Activated T-helper 1 cell treated with Interleukin-2 at 50 U/mL for 16 hours (primary cell): Measurements from ENCODE around the gene SNRNP48.

Experiments
- DNase-seq: peaks from one replicate; pipeline ENCODE4 v3.0.0-alpha.2; 2020; ENCODE audit warnings: low read depth

SNRNP48 gene

DNA sequence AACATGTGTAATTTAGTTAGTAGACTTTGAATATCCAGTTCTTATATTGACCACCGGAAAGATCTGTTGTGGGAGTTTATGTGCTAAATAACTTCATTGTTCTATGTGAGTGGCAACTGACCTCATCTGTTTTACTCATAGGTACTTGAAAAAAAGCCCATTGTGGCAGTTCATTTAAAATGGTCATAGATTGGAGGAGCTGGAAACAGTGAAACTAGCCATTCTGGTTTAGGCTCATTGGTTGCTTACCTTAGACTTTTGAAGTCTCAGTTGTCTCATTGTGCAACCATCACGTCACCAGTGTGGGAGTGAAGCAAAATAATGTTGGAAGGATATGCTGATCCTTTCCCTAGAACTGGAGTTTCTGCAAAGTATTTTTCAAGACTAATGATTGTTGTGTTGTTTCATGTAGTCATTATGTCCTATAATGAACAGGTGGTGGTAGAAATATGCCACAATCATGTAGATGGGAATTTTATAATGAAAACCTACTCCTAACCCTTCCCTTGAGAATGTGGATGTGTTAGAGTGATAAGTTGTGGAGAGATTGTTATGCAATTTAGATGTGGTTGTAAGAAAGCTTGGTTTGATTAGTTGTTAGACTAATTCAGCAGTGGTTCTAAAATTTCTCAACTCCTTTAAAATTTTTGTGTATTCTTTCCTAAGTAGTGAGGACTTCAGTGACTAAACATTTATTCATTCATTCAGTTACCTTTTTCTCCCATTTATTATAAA lies 30.2 kb upstream of the SNRNP48 start:
- DNase-seq, result no peak

GRCh38 chr6:7561153-7561964 lies 28.6 kb upstream of the SNRNP48 start:
- DNase-seq, result no peak

- no peak for DNase-seq
Observed at GRCh38 chr6:7562769-7563168, 27.2 kb upstream of the SNRNP48 start.

GRCh38 chr6:7566107-7566506 lies 23.9 kb upstream of the SNRNP48 start:
- DNase-seq, result no peak

DNA sequence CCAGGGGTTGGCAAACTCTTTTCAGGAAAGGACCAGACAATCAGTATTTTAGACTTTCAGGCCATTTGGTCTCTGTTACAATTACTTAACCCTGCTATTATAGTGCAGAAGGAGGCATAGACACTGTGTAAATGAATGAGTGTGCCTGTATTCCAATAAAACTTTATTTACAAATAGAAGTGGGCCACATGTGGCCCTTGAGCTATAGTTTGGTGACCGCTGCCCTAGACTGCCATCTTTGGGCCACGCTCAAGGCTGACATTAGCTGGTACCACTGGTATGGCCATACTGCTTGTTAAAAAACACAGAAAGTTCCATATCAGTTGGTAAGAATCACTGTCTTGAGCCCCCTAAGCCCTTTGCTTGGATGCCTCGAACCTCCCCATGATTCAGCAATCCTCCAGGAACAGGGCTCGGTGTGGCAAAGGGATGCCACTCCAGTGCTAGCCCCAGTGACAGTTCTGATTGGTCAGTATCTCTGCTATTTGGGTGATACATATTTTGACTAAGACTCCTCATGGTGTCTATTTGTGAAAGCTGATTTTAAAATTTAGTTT lies 23.3 kb upstream of the SNRNP48 start:
- DNase-seq, result no peak

DNA sequence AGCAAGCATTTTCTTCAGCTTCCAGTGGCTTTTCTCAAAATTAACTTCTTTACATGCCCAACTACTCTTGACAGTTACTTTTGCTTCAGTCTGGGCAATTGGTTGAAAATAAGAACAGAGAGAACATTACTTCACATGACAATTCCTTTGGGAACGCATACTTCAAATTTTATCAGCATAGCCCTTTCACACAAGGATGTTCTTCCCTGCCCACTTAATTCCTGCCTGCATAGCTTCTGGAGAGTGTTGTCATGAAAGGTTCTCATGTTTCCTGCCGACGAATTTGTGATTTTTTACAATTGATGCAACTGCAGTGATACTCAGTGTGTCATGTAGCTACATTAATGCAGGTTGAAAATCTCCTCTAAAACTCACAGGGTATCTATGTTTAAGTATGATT lies 22.0 kb upstream of the SNRNP48 start:
- no peak for DNase-seq

DNA sequence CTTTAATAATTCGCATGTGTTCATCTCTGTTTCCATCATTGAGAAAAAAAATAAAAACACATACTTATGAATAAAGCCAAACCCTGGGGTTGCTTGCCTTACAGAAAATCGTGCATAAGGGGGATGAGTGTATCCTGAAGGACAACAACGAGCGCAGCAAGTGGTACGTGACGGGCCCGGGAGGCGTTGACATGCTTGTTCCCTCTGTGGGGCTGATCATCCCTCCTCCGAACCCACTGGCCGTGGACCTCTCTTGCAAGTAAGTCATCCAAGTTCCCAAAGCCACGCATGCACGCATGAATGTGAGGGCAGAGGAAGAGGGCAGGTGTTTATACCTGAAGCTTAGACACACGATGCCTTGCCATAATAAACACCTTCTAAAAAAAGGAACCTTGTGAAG lies 20.9 kb upstream of the SNRNP48 start:
- no peak for DNase-seq

DNA sequence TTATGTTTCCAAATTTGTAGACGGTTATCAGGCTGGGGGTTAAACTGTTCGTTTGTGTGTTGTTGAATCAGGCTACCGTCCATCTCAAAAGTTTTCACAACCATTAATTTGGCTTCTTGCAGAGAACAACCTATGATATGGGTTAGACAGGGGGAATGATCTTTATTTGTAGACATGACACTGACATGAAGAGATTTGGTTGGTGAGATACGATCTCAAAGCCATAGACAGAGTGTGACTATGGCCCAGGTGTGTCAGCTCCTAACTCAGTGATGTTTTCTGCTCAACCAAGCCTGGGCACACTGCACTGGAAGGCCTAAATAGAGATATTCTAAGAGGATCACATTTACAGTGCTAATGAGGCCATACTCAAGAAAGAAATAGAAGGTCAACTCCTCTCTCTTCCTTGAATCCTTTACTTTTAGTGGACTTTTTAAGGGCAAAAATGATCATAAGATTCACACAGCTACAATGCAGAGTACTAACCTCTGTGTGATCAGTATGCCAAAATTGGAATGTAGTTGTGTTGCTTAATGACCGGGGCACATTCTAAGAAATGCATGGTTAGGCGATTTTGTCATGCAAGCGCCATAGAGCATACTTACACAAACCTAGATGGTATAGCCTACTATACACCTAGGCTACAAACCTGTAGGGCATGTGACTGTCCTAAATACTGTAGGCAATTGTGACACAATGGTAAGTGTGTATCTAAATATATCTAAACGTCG lies 17.6 kb upstream of the SNRNP48 start:
- DNase-seq, result no peak

DNA sequence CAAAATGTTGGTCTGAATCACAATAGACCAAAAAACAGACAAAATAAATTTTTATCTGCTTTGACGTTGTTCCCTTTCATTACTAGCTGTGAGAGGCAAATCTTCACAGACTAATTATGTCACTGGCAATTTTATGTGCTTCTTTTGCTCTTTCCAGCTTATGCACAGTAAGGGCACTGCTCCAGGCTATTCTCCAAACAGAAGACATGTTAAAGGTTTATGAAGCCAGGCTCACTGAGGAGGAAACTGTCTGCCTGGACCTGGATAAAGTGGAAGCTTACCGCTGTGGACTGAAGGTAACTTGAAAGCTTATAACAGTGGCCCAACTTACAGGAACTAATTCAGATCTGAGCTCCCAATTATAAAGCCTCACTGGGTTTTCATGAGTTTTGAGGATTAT lies 15.5 kb upstream of the SNRNP48 start:
- no peak for DNase-seq

- DNase-seq, result no peak
Observed at GRCh38 chr6:7578516-7578915, 11.5 kb upstream of the SNRNP48 start.

- DNase-seq, result no peak
Observed at GRCh38 chr6:7578931-7579330, 11.1 kb upstream of the SNRNP48 start.

- DNase-seq, result no peak
Observed at GRCh38 chr6:7579851-7580250, 10.1 kb upstream of the SNRNP48 start.

DNA sequence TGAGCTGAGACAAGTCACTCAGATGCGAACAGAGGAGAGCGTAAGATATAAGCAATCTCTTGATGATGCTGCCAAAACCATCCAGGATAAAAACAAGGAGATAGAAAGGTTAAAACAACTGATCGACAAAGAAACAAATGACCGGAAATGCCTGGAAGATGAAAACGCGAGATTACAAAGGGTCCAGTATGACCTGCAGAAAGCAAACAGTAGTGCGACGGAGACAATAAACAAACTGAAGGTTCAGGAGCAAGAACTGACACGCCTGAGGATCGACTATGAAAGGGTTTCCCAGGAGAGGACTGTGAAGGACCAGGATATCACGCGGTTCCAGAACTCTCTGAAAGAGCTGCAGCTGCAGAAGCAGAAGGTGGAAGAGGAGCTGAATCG lies 9.5 kb upstream of the SNRNP48 start:
- DNase-seq, result no peak

DNA sequence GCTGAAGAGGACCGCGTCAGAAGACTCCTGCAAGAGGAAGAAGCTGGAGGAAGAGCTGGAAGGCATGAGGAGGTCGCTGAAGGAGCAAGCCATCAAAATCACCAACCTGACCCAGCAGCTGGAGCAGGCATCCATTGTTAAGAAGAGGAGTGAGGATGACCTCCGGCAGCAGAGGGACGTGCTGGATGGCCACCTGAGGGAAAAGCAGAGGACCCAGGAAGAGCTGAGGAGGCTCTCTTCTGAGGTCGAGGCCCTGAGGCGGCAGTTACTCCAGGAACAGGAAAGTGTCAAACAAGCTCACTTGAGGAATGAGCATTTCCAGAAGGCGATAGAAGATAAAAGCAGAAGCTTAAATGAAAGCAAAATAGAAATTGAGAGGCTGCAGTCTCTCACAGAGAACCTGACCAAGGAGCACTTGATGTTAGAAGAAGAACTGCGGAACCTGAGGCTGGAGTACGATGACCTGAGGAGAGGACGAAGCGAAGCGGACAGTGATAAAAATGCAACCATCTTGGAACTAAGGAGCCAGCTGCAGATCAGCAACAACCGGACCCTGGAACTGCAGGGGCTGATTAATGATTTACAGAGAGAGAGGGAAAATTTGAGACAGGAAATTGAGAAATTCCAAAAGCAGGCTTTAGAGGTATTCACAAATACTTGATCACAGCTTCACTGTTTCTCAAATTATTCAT lies 8.9 kb upstream of the SNRNP48 start:
- no peak for DNase-seq

GRCh38 chr6:7585287-7585930 lies 4.6 kb upstream of the SNRNP48 start:
- DNase-seq, result no peak

DNA sequence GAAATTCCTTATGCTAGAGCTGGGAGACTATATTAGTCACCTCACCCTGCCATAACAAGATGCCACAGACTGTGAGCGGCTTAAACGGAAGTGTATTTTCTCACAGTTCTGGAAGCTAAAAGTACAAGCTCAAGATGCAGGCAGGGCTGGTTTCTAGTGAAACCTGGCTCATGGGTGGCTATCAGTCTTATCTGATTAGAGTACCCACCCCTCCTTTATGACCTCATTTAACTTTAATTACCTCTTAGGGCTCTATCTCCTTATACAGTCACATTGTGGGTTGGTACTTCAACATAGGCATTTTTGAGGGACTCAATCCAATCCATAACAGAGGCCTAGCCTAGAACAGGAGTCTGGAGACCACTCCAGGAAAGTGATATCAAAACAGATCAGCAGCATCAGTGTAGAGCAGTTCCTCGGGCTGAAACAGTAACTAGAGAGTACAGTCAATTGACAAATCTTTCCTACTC lies 2.3 kb upstream of the SNRNP48 start:
- no peak for DNase-seq

DNA sequence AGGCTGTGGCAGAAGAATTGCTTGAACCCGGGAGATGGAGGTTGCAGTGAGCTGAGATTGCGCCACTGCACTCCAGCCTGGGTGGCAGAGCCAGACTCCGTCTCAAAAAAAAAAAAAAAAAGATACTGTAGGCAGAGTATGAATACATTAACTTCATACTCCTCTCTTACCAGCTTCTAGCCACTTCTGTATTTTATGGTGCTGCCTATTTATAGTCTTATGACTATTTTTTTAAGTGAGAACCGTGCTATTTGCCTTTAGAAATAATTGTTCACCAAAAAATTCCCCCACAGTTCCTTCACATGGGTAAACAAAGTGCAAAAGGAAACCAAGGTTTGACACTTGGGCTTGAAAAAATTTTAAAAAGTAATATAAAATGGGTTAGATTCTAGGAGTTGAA lies 1.5 kb upstream of the SNRNP48 start:
- DNase-seq, result no peak

DNA sequence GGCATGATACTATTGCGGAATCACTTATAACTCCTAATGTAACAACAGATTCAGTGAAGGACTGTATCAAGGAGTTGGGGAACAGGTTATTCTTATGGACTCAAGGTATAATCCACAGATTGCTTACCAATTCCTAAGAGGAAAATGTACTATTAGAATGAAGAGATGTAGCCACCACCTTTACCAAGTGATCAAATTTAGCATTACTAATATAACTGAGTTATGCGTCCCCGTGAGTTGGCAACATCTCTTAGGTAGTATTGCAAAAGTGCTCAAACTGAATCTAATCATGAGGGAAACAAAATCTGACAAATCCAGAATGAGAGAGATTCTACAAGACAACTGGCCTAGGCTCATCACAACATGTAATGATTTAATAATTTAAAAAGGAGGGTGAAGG lies 777 bp upstream of the SNRNP48 start:
- no peak for DNase-seq

GRCh38 chr6:7590918-7591302 lies 912 bp downstream of the SNRNP48 start:
- DNase-seq, result no peak

GRCh38 chr6:7591770-7592169 lies 1.8 kb downstream of the SNRNP48 start:
- no peak for DNase-seq

DNA sequence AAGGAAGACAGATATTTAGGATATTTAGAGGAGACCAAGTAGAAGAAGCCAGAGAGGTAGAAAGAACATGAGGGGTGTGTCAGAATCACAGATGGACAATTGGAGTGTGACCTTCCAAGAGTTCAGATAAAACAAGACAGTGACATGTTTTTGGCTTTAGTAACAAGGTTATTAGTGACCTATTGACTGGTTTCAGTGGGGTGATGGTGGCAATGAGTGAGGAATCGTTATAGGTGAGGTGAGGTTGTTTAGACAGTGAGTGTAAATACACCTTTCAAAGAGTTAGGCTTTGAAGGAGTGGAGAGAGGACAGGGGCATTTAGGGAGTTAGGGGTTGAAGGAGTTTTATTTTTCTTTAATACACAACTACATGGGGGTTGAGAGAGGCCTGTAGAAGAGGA lies 3.2 kb downstream of the SNRNP48 start:
- no peak for DNase-seq
